Muscle of leg (tissue), 16 donors: ENCODE measurements around the gene MMP28. TPM values are rescaled to one million over a fixed set of nuclear protein-coding genes. Genes with fewer than 3 reads are reported as not detected.

ENCODE experiments used
- DNase-seq: peaks from one replicate; pipeline ENCODE4 v3.0.0; 2013
- H3K27ac ChIP-seq: one replicate; pipeline ENCODE4 v1.5.1; 2013; ENCODE audit warnings: mild to moderate bottlenecking, low read length, control low read depth
- H3K27me3 ChIP-seq: one replicate; pipeline ENCODE4 v1.6.1; 2013; ENCODE audit warnings: low read length; ENCODE audit not compliant: control insufficient read depth, insufficient read depth
- H3K36me3 ChIP-seq: one replicate; pipeline ENCODE4 v1.6.1; 2013; ENCODE audit warnings: low read length; ENCODE audit not compliant: control insufficient read depth, insufficient read depth
- H3K4me1 ChIP-seq: one replicate; pipeline ENCODE4 v1.6.1; 2013; ENCODE audit warnings: low read length; ENCODE audit not compliant: control insufficient read depth, insufficient read depth
- H3K4me3 ChIP-seq: one replicate; pipeline ENCODE4 v1.5.1; 2013; ENCODE audit warnings: low read length, control low read depth
- H3K9me3 ChIP-seq: replicated peaks from 2 replicates; pipeline ENCODE4 v1.6.1; 2013; ENCODE audit warnings: low read depth, low read length; ENCODE audit not compliant: control insufficient read depth
- WGBS: methylation state at CpG from one replicate; pipeline ENCODE4 v1.1.5; 2013; ENCODE audit warnings: missing lambda C conversion rate; ENCODE audit not compliant: insufficient coverage; 5-methylcytosine and 5-hydroxymethylcytosine counted together
- long read RNA-seq, 11 donors: transcript quantifications; one replicate each; lab custom pipeline, GENCODE V29; 2026
- polyA plus RNA-seq, 8 donors: library from polyadenylated mRNA; unstranded; fragments of 120-200 nt; gene quantifications; one replicate each; pipeline versions ENCODE4 v1.2.1 to v1.2.3, GENCODE V29; 2013; ENCODE audit warnings: inconsistent platforms in 1 of 8, low replicate concordance in 1 of 8; ENCODE audit not compliant: insufficient read length in 8 of 8, insufficient read depth in 1 of 8
- total RNA-seq: library from RNA; stranded (reverse); fragments of 120-200 nt; gene quantifications from one replicate; pipeline ENCODE4 v1.2.4, GENCODE V29; 2013

MMP28 gene
- total RNA-seq (3.5 TPM), polyA plus RNA-seq (1 to 10 TPM; 1.9 to 4.3 (median 3.5) TPM)
- long read RNA-seq, donor 1, partial matches to known transcripts: 0 of 1 reads
- long read RNA-seq, donor 1, other reads (novel, unspliced or antisense): 0 of 1 reads
- long read RNA-seq, donor 2: 0 reads
- long read RNA-seq, donor 3, partial matches to known transcripts: 0 of 2 reads
- long read RNA-seq, donor 3, other reads (novel, unspliced or antisense): 0 of 2 reads
- long read RNA-seq, donor 4: 0 reads
- long read RNA-seq, donor 5, partial matches to known transcripts: 0 of 4 reads
- long read RNA-seq, donor 5, other reads (novel, unspliced or antisense): 0 of 4 reads
- long read RNA-seq, donor 6: 0 reads
- long read RNA-seq, donor 7, partial matches to known transcripts: 0 of 1 reads
- long read RNA-seq, donor 7, other reads (novel, unspliced or antisense): 0 of 1 reads
- long read RNA-seq, donor 8: 0 reads
- long read RNA-seq, donor 9, partial matches to known transcripts: 0 of 2 reads
- long read RNA-seq, donor 9, other reads (novel, unspliced or antisense): 0 of 2 reads
- long read RNA-seq, donor 10: 0 reads
- long read RNA-seq, donor 11: 0 reads

- no peaks in the 10 kb centered on the region for H3K9me3 ChIP-seq
- peak within 1 kb of the TSS; percentile 25 for H3K4me3 ChIP-seq
- peaks cover 51% of the 10 kb centered on the region for H3K27me3 ChIP-seq
- no peaks in the 10 kb centered on the region for H3K36me3 ChIP-seq
- peaks cover 20% of the 10 kb centered on the region for H3K4me1 ChIP-seq
- H3K27ac ChIP-seq: no peak within 1 kb of the TSS
- DNase-seq: peak; percentile 30
- WGBS: under 1% methylated on average over 67 of the region's 89 CpGs
These were observed at the start of gene MMP28 for GRCh38 chr17:35795007-35795870. Gene MMP28 (minus strand): TSS chr17:35795641. CDS start chr17:35795377, 264 bp downstream.

- H3K27ac ChIP-seq: no peak overlapping the region
- H3K9me3 ChIP-seq: no peaks in the 10 kb centered on the region
- no peak for DNase-seq
- H3K27me3 ChIP-seq: no peaks in the 10 kb centered on the region
- H3K4me1 ChIP-seq: no peaks in the 10 kb centered on the region
- 98% methylated on average over 19 of the region's 19 CpGs for WGBS
- no peak overlapping the region for H3K4me3 ChIP-seq
- peaks cover 62% of the 10 kb centered on the region for H3K36me3 ChIP-seq
These were observed 49.1 kb upstream of the MMP28 start for GRCh38 chr17:35844547-35844946.

GRCh38 chr17:35843698-35844097 lies 48.3 kb upstream of the MMP28 start:
- WGBS: no CpG with 5 or more reads among the region's 2 CpGs
- Histone ChIP-seq H3K36me3 (peaks cover 59% of the 10 kb centered on the region), H3K27ac (no peak overlapping the region), H3K4me1 (no peaks in the 10 kb centered on the region), H3K27me3 (no peaks in the 10 kb centered on the region), H3K4me3 (no peak overlapping the region), H3K9me3 (no peaks in the 10 kb centered on the region)
- DNase-seq: no peak

- DNase-seq: no peak
- H3K36me3 ChIP-seq: peaks cover 66% of the 10 kb centered on the region
- H3K4me1 ChIP-seq: no peaks in the 10 kb centered on the region
- 100% methylated on average over 2 of the region's 5 CpGs for WGBS
- H3K27me3 ChIP-seq: no peaks in the 10 kb centered on the region
- H3K27ac ChIP-seq: no peak overlapping the region
- H3K4me3 ChIP-seq: no peak overlapping the region
- H3K9me3 ChIP-seq: no peaks in the 10 kb centered on the region
These were observed 46.8 kb upstream of the MMP28 start for GRCh38 chr17:35842239-35842638.

- H3K27ac ChIP-seq: no peak overlapping the region
- H3K36me3 ChIP-seq: peaks cover 72% of the 10 kb centered on the region
- no peak for DNase-seq
- 90% methylated on average over 3 of the region's 4 CpGs for WGBS
- H3K27me3 ChIP-seq: no peaks in the 10 kb centered on the region
- no peaks in the 10 kb centered on the region for H3K9me3 ChIP-seq
- no peaks in the 10 kb centered on the region for H3K4me1 ChIP-seq
- no peak overlapping the region for H3K4me3 ChIP-seq
These were observed 46.1 kb upstream of the MMP28 start for GRCh38 chr17:35841505-35841904.

GRCh38 chr17:35841101-35841500 lies 45.7 kb upstream of the MMP28 start:
- Histone ChIP-seq H3K4me1 (no peaks in the 10 kb centered on the region), H3K36me3 (peaks cover 72% of the 10 kb centered on the region), H3K27me3 (no peaks in the 10 kb centered on the region), H3K9me3 (no peaks in the 10 kb centered on the region), H3K4me3 (no peak overlapping the region), H3K27ac (no peak overlapping the region)
- no CpG with 5 or more reads among the region's 3 CpGs for WGBS
- no peak for DNase-seq

- Histone ChIP-seq H3K36me3 (peaks cover 28% of the 10 kb centered on the region), H3K27ac (no peak overlapping the region)
- WGBS: no CpG with 5 or more reads among the region's 1 CpG
These were observed 29.8 kb upstream of the MMP28 start for GRCh38 chr17:35825206-35825605.

GRCh38 chr17:35821308-35821707 lies 25.9 kb upstream of the MMP28 start:
- peaks cover 26% of the 10 kb centered on the region for H3K36me3 ChIP-seq
- H3K27me3 ChIP-seq: no peaks in the 10 kb centered on the region
- DNase-seq: no peak
- no peaks in the 10 kb centered on the region for H3K9me3 ChIP-seq
- no peaks in the 10 kb centered on the region for H3K4me1 ChIP-seq
- WGBS: no CpG with 5 or more reads among the region's 2 CpGs
- H3K27ac ChIP-seq: no peak overlapping the region
- H3K4me3 ChIP-seq: no peak overlapping the region

More at GRCh38 chr17:35825206-35825605, 29.8 kb upstream of the MMP28 start:
- no peaks in the 10 kb centered on the region for H3K4me1 ChIP-seq
- no peaks in the 10 kb centered on the region for H3K9me3 ChIP-seq
- H3K27me3 ChIP-seq: no peaks in the 10 kb centered on the region
- no peak for DNase-seq
- no peak overlapping the region for H3K4me3 ChIP-seq

GRCh38 chr17:35819455-35819854 lies 24.0 kb upstream of the MMP28 start:
- Histone ChIP-seq H3K4me3 (no peak overlapping the region), H3K27ac (no peak overlapping the region), H3K27me3 (no peaks in the 10 kb centered on the region), H3K4me1 (no peaks in the 10 kb centered on the region), H3K36me3 (peaks cover 21% of the 10 kb centered on the region), H3K9me3 (no peaks in the 10 kb centered on the region)
- no CpG with 5 or more reads among the region's 1 CpG for WGBS
- DNase-seq: no peak

- DNase-seq: no peak
- no peaks in the 10 kb centered on the region for H3K9me3 ChIP-seq
- H3K4me3 ChIP-seq: no peak overlapping the region
- no peak overlapping the region for H3K27ac ChIP-seq
- H3K27me3 ChIP-seq: no peaks in the 10 kb centered on the region
- no CpG with 5 or more reads among the region's 1 CpG for WGBS
- H3K4me1 ChIP-seq: no peaks in the 10 kb centered on the region
- peaks cover 21% of the 10 kb centered on the region for H3K36me3 ChIP-seq
These were observed 21.8 kb upstream of the MMP28 start for GRCh38 chr17:35817196-35817595.
